Uterus (tissue), 4 donors: ENCODE results near the gene MACROD1. TPM values are rescaled to one million over a fixed set of nuclear protein-coding genes. Genes with fewer than 3 reads are reported as not detected.

Experiments
- DNase-seq, 2 donors: peaks; one replicate each; pipeline ENCODE4 v3.0.0-alpha.2; 2019 to 2020
- H3K27ac ChIP-seq, 2 donors: fragments of 200-600 bp; sonication (generic); 1 replicate in 1 of 2; 2 replicates in 1 of 2; pipeline ENCODE4 v1.5.1; 2016 to 2018
- H3K27me3 ChIP-seq, 2 donors: fragments of 200-600 bp; sonication (generic); one replicate each; pipeline ENCODE4 v1.5.1; 2018 to 2019; ENCODE audit warnings: control low read depth in 1 of 2
- H3K36me3 ChIP-seq, 2 donors: fragments of 200-600 bp; sonication (generic); one replicate each; pipeline ENCODE4 v1.5.1; 2019; ENCODE audit warnings: control low read depth in 1 of 2
- H3K4me1 ChIP-seq, 2 donors: fragments of 200-600 bp; sonication (generic); one replicate each; pipeline ENCODE4 v1.5.1; 2018 to 2019; ENCODE audit warnings: control low read depth in 1 of 2
- H3K4me3 ChIP-seq, 2 donors: fragments of 200-600 bp; sonication (generic); 1 replicate in 1 of 2; 2 replicates in 1 of 2; pipeline ENCODE4 v1.5.1; 2018 to 2019; ENCODE audit warnings: mild to moderate bottlenecking in 1 of 2
- H3K9me3 ChIP-seq, 2 donors: fragments of 200-600 bp; sonication (generic); one replicate each; pipeline ENCODE4 v1.5.1; 2019; ENCODE audit warnings: control low read depth in 1 of 2
- CTCF ChIP-seq, 4 experiments: fragments of 200-600 bp in 2 of 4; fragments of 450-650 bp in 2 of 4; sonication (generic) in 2 of 4; IDR thresholded peaks; one replicate each; pipeline ENCODE4 v1.5.1; 2016 to 2019; ENCODE audit warnings: antibody characterized with exemption in 4 of 4, mild to moderate bottlenecking in 2 of 4, moderate library complexity in 1 of 4
- POLR2A ChIP-seq, 2 donors: fragments of 450-650 bp; IDR thresholded peaks; one replicate each; pipeline ENCODE4 v1.6.1; 2016; ENCODE audit warnings: antibody characterized with exemption in 2 of 2, mild to moderate bottlenecking in 1 of 2, moderate library complexity in 1 of 2
- intact Hi-C: fragments of 100-400 bp; cut with DNase I; formaldehyde crosslinking; loops from one replicate; pipeline ENCODE4 v1.15.1; 2023; ENCODE audit warnings: low total_unique reads
- total RNA-seq, 4 donors: library from RNA; depleted of rRNA in 3 of 4; stranded (reverse); fragments of >200 nt in 3 of 4; gene quantifications; one replicate each; pipeline versions ENCODE4 v1.1.0 to v1.2.4, GENCODE V29; 2014 to 2023
- donor health status: DM: yes; HTN: yes; CAD: no.

The MACROD1 gene
- total RNA-seq, 4 donors from 2014 or later = 1.8 to 27.1 (median 6.6) TPM

- intact Hi-C loops = no loop called here
- no peak for DNase-seq
- no peaks in the 10 kb centered on the region for H3K27me3 ChIP-seq
- no peaks in the 10 kb centered on the region for H3K4me1 ChIP-seq
- H3K9me3 ChIP-seq = no peaks in the 10 kb centered on the region
- TF ChIP-seq CTCF (IDR thresholded peaks at IDR 0.05) = no peak
- no peak for TF ChIP-seq POLR2A (IDR thresholded peaks at IDR 0.05)
- no peak overlapping the region for H3K4me3 ChIP-seq
- no peaks in the 10 kb centered on the region for H3K36me3 ChIP-seq
- no peak overlapping the region for H3K27ac ChIP-seq
Measured at GRCh38 chr11:64019106-64020037, 146.5 kb downstream of the MACROD1 start.

- no peak for DNase-seq
- Histone ChIP-seq H3K36me3 (no peaks in the 10 kb centered on the region), H3K9me3 (no peaks in the 10 kb centered on the region), H3K4me3 (no peak overlapping the region), H3K4me1 (no peaks in the 10 kb centered on the region), H3K27ac (no peak overlapping the region), H3K27me3 (no peaks in the 10 kb centered on the region)
- intact Hi-C loops = no loop called here
- TF ChIP-seq POLR2A (IDR thresholded peaks at IDR 0.05) (no peak), CTCF (IDR thresholded peaks at IDR 0.05) (no peak)
Measured at GRCh38 chr11:64018310-64018709, 147.6 kb downstream of the MACROD1 start.

- intact Hi-C loops = no loop called here
- no peaks in the 10 kb centered on the region for H3K4me1 ChIP-seq
Measured at GRCh38 chr11:64017945-64018224, 148.0 kb downstream of the MACROD1 start.

GRCh38 chr11:64015935-64016845, 149.7 kb downstream of the MACROD1 start:
- H3K27ac ChIP-seq = no peak overlapping the region
- no peaks in the 10 kb centered on the region for H3K9me3 ChIP-seq
- H3K4me3 ChIP-seq = no peak overlapping the region
- no peaks in the 10 kb centered on the region for H3K36me3 ChIP-seq
- intact Hi-C loops = no loop called here
- H3K27me3 ChIP-seq = no peaks in the 10 kb centered on the region
- no peak for TF ChIP-seq CTCF (IDR thresholded peaks at IDR 0.05)
- TF ChIP-seq POLR2A (IDR thresholded peaks at IDR 0.05) = no peak
- H3K4me1 ChIP-seq = no peaks in the 10 kb centered on the region
- DNase-seq = no peak

More at GRCh38 chr11:64017945-64018224, 148.0 kb downstream of the MACROD1 start:
- TF ChIP-seq POLR2A (IDR thresholded peaks at IDR 0.05) (no peak), CTCF (IDR thresholded peaks at IDR 0.05) (no peak)
- no peaks in the 10 kb centered on the region for H3K9me3 ChIP-seq
- H3K27me3 ChIP-seq = no peaks in the 10 kb centered on the region
- DNase-seq = no peak
- H3K36me3 ChIP-seq = no peaks in the 10 kb centered on the region
- no peak overlapping the region for H3K27ac ChIP-seq
- no peak overlapping the region for H3K4me3 ChIP-seq

- H3K4me1 ChIP-seq = no peaks in the 10 kb centered on the region
- no peak for TF ChIP-seq CTCF (IDR thresholded peaks at IDR 0.05)
- TF ChIP-seq POLR2A (IDR thresholded peaks at IDR 0.05) = no peak
- no peaks in the 10 kb centered on the region for H3K36me3 ChIP-seq
- no peaks in the 10 kb centered on the region for H3K9me3 ChIP-seq
- DNase-seq = no peak
- no peak overlapping the region for H3K4me3 ChIP-seq
- no peak overlapping the region for H3K27ac ChIP-seq
- intact Hi-C loops = no loop called here
- no peaks in the 10 kb centered on the region for H3K27me3 ChIP-seq
Measured at GRCh38 chr11:64015510-64015909, 150.4 kb downstream of the MACROD1 start.
